Gastrocnemius medialis (tissue), 4 donors: ENCODE measurements around the gene LCNL1.

Experiments
- CTCF ChIP-seq, 5 experiments: fragments of 450-650 bp in 3 of 5; fragments of 200-600 bp in 2 of 5; sonication (generic) in 2 of 5; IDR thresholded peaks in 4 of 5; conservative IDR thresholded peaks in 1 of 5; 1 replicate in 4 of 5; 2 replicates in 1 of 5; pipeline ENCODE4 v1.5.1; 2016 to 2019; ENCODE audit warnings: antibody characterized with exemption in 5 of 5, mild to moderate bottlenecking in 3 of 5, moderate library complexity in 3 of 5
- POLR2A ChIP-seq, 2 donors: fragments of 450-650 bp; IDR thresholded peaks; one replicate each; pipeline ENCODE4 v1.6.1; 2017; ENCODE audit warnings: antibody characterized with exemption in 2 of 2, mild to moderate bottlenecking in 2 of 2, moderate library complexity in 2 of 2

- TF ChIP-seq CTCF (IDR thresholded peaks at IDR 0.05 in 4 of 5, conservative IDR thresholded peaks at IDR 0.05 in 1 of 5) (no peak), POLR2A (IDR thresholded peaks at IDR 0.05) (no peak)
These were observed 13.6 kb upstream of the LCNL1 start for GRCh38 chr9:136969150-136969549.
